H9 (cell line): Measurements from ENCODE around the gene N4BP2. TPM values are rescaled to one million over a fixed set of nuclear protein-coding genes. Genes with fewer than 3 reads are reported as not detected.

ENCODE experiments used
- DNase-seq: peaks from one replicate; pipeline ENCODE4 v3.0.0-alpha.2; 2017
- H2AFZ ChIP-seq: one replicate; pipeline ENCODE4 v1.6.1; 2013; ENCODE audit warnings: mild to moderate bottlenecking, low read length, control low read depth, moderate library complexity
- H2AK5ac ChIP-seq: 2 replicates; pipeline ENCODE4 v1.6.1; 2013; ENCODE audit warnings: low read length, control low read depth, mixed read lengths; ENCODE audit not compliant: insufficient read length
- H2BK120ac ChIP-seq: one replicate; pipeline ENCODE4 v1.6.1; 2013; ENCODE audit warnings: low read depth, mild to moderate bottlenecking, low read length, control low read depth, inconsistent platforms; ENCODE audit not compliant: poor library complexity, severe bottlenecking
- H2BK12ac ChIP-seq: 2 replicates; pipeline ENCODE4 v1.6.1; 2013; ENCODE audit warnings: low read length, control low read depth, mixed read lengths, low read depth; ENCODE audit not compliant: insufficient read length
- H2BK15ac ChIP-seq: 2 replicates; pipeline ENCODE4 v1.6.1; 2013; ENCODE audit warnings: low read depth, low read length, control low read depth
- H2BK20ac ChIP-seq: one replicate; pipeline ENCODE4 v1.6.1; 2013; ENCODE audit warnings: low read depth, mild to moderate bottlenecking, low read length, control low read depth, inconsistent platforms; ENCODE audit not compliant: poor library complexity, severe bottlenecking
- H2BK5ac ChIP-seq: 2 replicates; pipeline ENCODE4 v1.6.1; 2013; ENCODE audit warnings: low read length, control low read depth, mixed read lengths; ENCODE audit not compliant: insufficient read length
- H3K14ac ChIP-seq: 2 replicates; pipeline ENCODE4 v1.6.1; 2013; ENCODE audit warnings: low read length, control low read depth; ENCODE audit not compliant: insufficient read depth
- H3K18ac ChIP-seq: 2 replicates; pipeline ENCODE4 v1.6.1; 2013; ENCODE audit warnings: low read depth, mild to moderate bottlenecking, mixed read lengths, low read length, control low read depth; ENCODE audit not compliant: insufficient read length
- H3K23ac ChIP-seq: 2 replicates; pipeline ENCODE4 v1.6.1; 2013; ENCODE audit warnings: low read length, control low read depth, mixed read lengths, low read depth; ENCODE audit not compliant: insufficient read length
- H3K23me2 ChIP-seq: 2 replicates; pipeline ENCODE4 v1.6.1; 2013; ENCODE audit warnings: low read depth, mild to moderate bottlenecking, mixed read lengths, low read length, control low read depth; ENCODE audit not compliant: insufficient read length, poor library complexity, severe bottlenecking
- H3K27ac ChIP-seq: 2 replicates; pipeline ENCODE4 v1.5.1; 2013; ENCODE audit warnings: low read length, control low read depth, mixed read lengths, low read depth; ENCODE audit not compliant: insufficient read length
- H3K27me3 ChIP-seq: 2 replicates; pipeline ENCODE4 v1.6.1; 2013; ENCODE audit warnings: low read length, control low read depth, inconsistent platforms; ENCODE audit not compliant: insufficient read depth
- H3K4ac ChIP-seq: 2 replicates; pipeline ENCODE4 v1.6.1; 2013; ENCODE audit warnings: low read depth, mild to moderate bottlenecking, control low read depth, inconsistent platforms, low read length, moderate library complexity
- H3K4me1 ChIP-seq: 2 replicates; pipeline ENCODE4 v1.6.1; 2013; ENCODE audit warnings: low read length, control low read depth, inconsistent platforms; ENCODE audit not compliant: insufficient read depth
- H3K4me2 ChIP-seq: 2 replicates; pipeline ENCODE4 v1.6.1; 2013; ENCODE audit warnings: low read length, control low read depth, mixed read lengths; ENCODE audit not compliant: insufficient read length, insufficient read depth
- H3K56ac ChIP-seq: 2 replicates; pipeline ENCODE4 v1.6.1; 2013; ENCODE audit warnings: low read depth, mild to moderate bottlenecking, mixed read lengths, low read length, control low read depth; ENCODE audit not compliant: insufficient read length
- H3K79me1 ChIP-seq: 2 replicates; pipeline ENCODE4 v1.6.1; 2013; ENCODE audit warnings: low read depth, mild to moderate bottlenecking, moderate library complexity, low read length, control low read depth, inconsistent platforms; ENCODE audit not compliant: insufficient read depth, poor library complexity, severe bottlenecking
- H3K79me2 ChIP-seq: 2 replicates; pipeline ENCODE4 v1.6.1; 2013; ENCODE audit warnings: low read length, control low read depth, inconsistent platforms; ENCODE audit not compliant: insufficient read depth
- H3K9ac ChIP-seq: 2 replicates; pipeline ENCODE4 v1.6.1; 2013; ENCODE audit warnings: low read length, control low read depth, mixed read lengths; ENCODE audit not compliant: insufficient read length; ENCODE audit errors: extremely low read depth
- H3K9me3 ChIP-seq: one replicate; pipeline ENCODE4 v1.6.1; 2013; ENCODE audit warnings: low read depth, low read length, inconsistent platforms; ENCODE audit not compliant: control insufficient read depth
- H3T11ph ChIP-seq: one replicate; pipeline ENCODE4 v1.6.1; 2013; ENCODE audit warnings: mild to moderate bottlenecking, low read length, control low read depth, inconsistent platforms
- H4K20me1 ChIP-seq: one replicate; pipeline ENCODE4 v1.6.1; 2013; ENCODE audit not compliant: control insufficient read depth, insufficient read length, insufficient read depth
- H4K5ac ChIP-seq: 2 replicates; pipeline ENCODE4 v1.6.1; 2013; ENCODE audit warnings: low read depth, mild to moderate bottlenecking, mixed read lengths, low read length, control low read depth; ENCODE audit not compliant: insufficient read length
- H4K8ac ChIP-seq: replicated peaks from 2 replicates; pipeline ENCODE4 v1.6.1; 2013; ENCODE audit warnings: low read length, control low read depth, mixed read lengths, low read depth; ENCODE audit not compliant: insufficient read length
- H4K91ac ChIP-seq: 2 replicates; pipeline ENCODE4 v1.6.1; 2013; ENCODE audit warnings: low read depth, mild to moderate bottlenecking, moderate library complexity, mixed read lengths, low read length, control low read depth; ENCODE audit not compliant: insufficient read length
- H3K27ac Mint-ChIP-seq, 3 experiments: 2 replicates in 2 of 3; 3 replicates in 1 of 3; pipeline ENCODE4 v1.8.0; 2020 to 2021; ENCODE audit warnings: mixed read lengths in 3 of 3, mild to moderate bottlenecking in 1 of 3, moderate library complexity in 1 of 3
- H3K27me3 Mint-ChIP-seq: 2 replicates; pipeline ENCODE4 v1.8.0; 2021; ENCODE audit warnings: low read depth, mild to moderate bottlenecking, moderate library complexity, mixed read lengths
- H3K36me3 Mint-ChIP-seq, 3 experiments: 2 replicates in 2 of 3; 3 replicates in 1 of 3; pipeline ENCODE4 v1.8.0; 2020 to 2021; ENCODE audit warnings: low read depth in 3 of 3, mixed read lengths in 3 of 3; ENCODE audit not compliant: insufficient read depth in 1 of 3
- H3K4me1 Mint-ChIP-seq, 2 experiments: 2 replicates each; pipeline ENCODE4 v1.8.0; 2020; ENCODE audit warnings: mixed read lengths in 2 of 2
- H3K4me3 Mint-ChIP-seq, 2 experiments: 2 replicates in 1 of 2; 3 replicates in 1 of 2; pipeline ENCODE4 v1.8.0; 2020 to 2021; ENCODE audit warnings: mild to moderate bottlenecking in 2 of 2, mixed read lengths in 2 of 2, moderate library complexity in 1 of 2
- H3K9me3 Mint-ChIP-seq, 2 experiments: 2 replicates in 1 of 2; 3 replicates in 1 of 2; pipeline ENCODE4 v1.8.0; 2020; ENCODE audit warnings: mild to moderate bottlenecking in 2 of 2, mixed read lengths in 2 of 2, moderate library complexity in 1 of 2
- CTCF ChIP-seq: fragments of 200-600 bp; sonication (generic); conservative IDR thresholded peaks from 3 replicates; pipeline ENCODE4 v1.8.0; 2021; ENCODE audit warnings: antibody characterized with exemption, mild to moderate bottlenecking
- WGBS: extraction: QIAGEN DNeasy Blood & Tissue Kit; methylation state at CpG from one replicate; pipeline ENCODE4 v1.1.7; 2013; ENCODE audit warnings: missing lambda C conversion rate, low lambda C conversion rate, mixed read lengths; ENCODE audit not compliant: insufficient read length; ENCODE audit errors: extremely low coverage; 5-methylcytosine and 5-hydroxymethylcytosine counted together
- total RNA-seq: library from RNA; stranded (reverse); gene quantifications from 2 replicates; pipeline ENCODE4 v1.2.1, GENCODE V29; 2021

Gene N4BP2
- total RNA-seq, 1 experiment from 2014 or later: 35.0 TPM

- H3K4me3 Mint-ChIP-seq: no peak overlapping the region
Observed at GRCh38 chr4:40165916-40166315, 109.3 kb downstream of the N4BP2 start.

More at GRCh38 chr4:40165916-40166315, 109.3 kb downstream of the N4BP2 start:
- no peak overlapping the region for H3K27ac ChIP-seq
- no peak overlapping the region for H2AK5ac ChIP-seq
- no peak for TF ChIP-seq CTCF
- WGBS: no CpG with 5 or more reads among the region's 1 CpG
- DNase-seq: no peak
- no peak overlapping the region for H2AFZ ChIP-seq
- no peak overlapping the region for H3K4ac ChIP-seq
- no peaks in the 10 kb centered on the region for H3K23me2 ChIP-seq
- H3K23ac ChIP-seq: no peak overlapping the region
- H3K14ac ChIP-seq: no peak overlapping the region
- H3K27me3 ChIP-seq: no peaks in the 10 kb centered on the region
- H2BK15ac ChIP-seq: no peak overlapping the region
- peaks cover 8 to 15% (median 13%) of the 10 kb centered on the region in 3 experiments for H3K36me3 Mint-ChIP-seq
- H3K4me1 Mint-ChIP-seq: peaks cover 5 to 26% of the 10 kb centered on the region in 2 experiments
- no peaks in the 10 kb centered on the region for H3K27me3 Mint-ChIP-seq
- no peak overlapping the region for H2BK120ac ChIP-seq
- no peak overlapping the region for H3K9ac ChIP-seq
- no peaks in the 10 kb centered on the region for H4K20me1 ChIP-seq
- no peak overlapping the region for H3K4me2 ChIP-seq
- H3K56ac ChIP-seq: no peak overlapping the region
- no peak overlapping the region for H4K8ac ChIP-seq
- no peak overlapping the region for H3T11ph ChIP-seq
- no peak overlapping the region for H2BK12ac ChIP-seq
- no peaks in the 10 kb centered on the region for H3K79me1 ChIP-seq
- H4K5ac ChIP-seq: no peak overlapping the region
- peak overlapping the region in 2 of 3 experiments; percentile 15 to 77; a peak in 3 of 7 replicates for H3K27ac Mint-ChIP-seq
- H3K9me3 Mint-ChIP-seq: peaks cover 4 to 9% of the 10 kb centered on the region in 2 experiments; a peak in 3 of 5 replicates
- no peak overlapping the region for H3K18ac ChIP-seq
- no peak overlapping the region for H2BK20ac ChIP-seq
- no peak overlapping the region for H4K91ac ChIP-seq
- H3K9me3 ChIP-seq: no peaks in the 10 kb centered on the region
- H2BK5ac ChIP-seq: no peak overlapping the region
- H3K79me2 ChIP-seq: no peaks in the 10 kb centered on the region
- no peaks in the 10 kb centered on the region for H3K4me1 ChIP-seq
